ENCODE data around the gene CAMK2D. TPM values are rescaled to one million over a fixed set of nuclear protein-coding genes. Genes with fewer than 3 reads are reported as not detected.

The CAMK2D gene
- total RNA-seq, 1 experiment from 2014 or later = 9.0 TPM

DNA sequence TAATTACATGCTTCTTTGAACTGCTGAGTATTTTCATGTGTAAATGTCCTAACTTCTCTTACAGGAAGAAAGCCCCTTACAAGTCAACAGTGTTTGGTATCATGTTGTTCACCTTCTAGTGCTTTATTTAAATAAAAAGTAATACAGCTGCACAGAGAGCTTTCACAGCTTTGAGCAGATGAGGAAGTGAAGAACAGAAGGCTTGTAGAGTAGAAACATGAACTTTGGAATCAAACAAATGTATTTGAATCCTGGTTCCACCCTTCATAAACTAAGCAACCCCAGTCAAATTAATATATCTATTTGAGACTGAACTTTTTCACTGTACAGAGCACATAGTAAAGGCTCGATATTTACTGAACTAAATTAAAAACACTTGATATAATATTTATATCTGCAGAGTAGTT is 120.5 kb downstream of the CAMK2D start:
- Mint-ChIP-seq H3K4me3 (no peak overlapping the region), H3K36me3 (ENCODE audit: insufficient read depth in 1 of 3, low read depth in 3 of 3) (no peaks in the 10 kb centered on the region), H3K27ac (no peak overlapping the region), H3K4me1 (peaks cover 20 to 38% of the 10 kb centered on the region in 2 experiments), H3K9me3 (no peaks in the 10 kb centered on the region), H3K27me3 (ENCODE audit: low read depth) (no peaks in the 10 kb centered on the region)
- Histone ChIP-seq H3K9me3 (ENCODE audit: control insufficient read depth, low read depth, low read length) (no peaks in the 10 kb centered on the region), H4K20me1 (ENCODE audit: control insufficient read depth, insufficient read depth, insufficient read length) (no peaks in the 10 kb centered on the region), H2BK5ac (ENCODE audit: insufficient read length, low read length) (no peak overlapping the region), H3K14ac (ENCODE audit: insufficient read depth, low read length) (no peak overlapping the region), H2BK120ac (ENCODE audit: low read depth, low read length, poor library complexity, severe bottlenecking) (no peak overlapping the region), H3K4me1 (ENCODE audit: insufficient read depth, low read length) (peaks cover 5% of the 10 kb centered on the region; the same call in 1 of the 2 replicates), H2AFZ (ENCODE audit: low read length) (no peak overlapping the region), H3K4ac (ENCODE audit: low read depth, low read length) (no peak overlapping the region), H2BK12ac (ENCODE audit: insufficient read length, low read depth, low read length) (no peak overlapping the region), H3K4me2 (ENCODE audit: insufficient read depth, insufficient read length, low read length) (no peak overlapping the region), H2AK5ac (ENCODE audit: insufficient read length, low read length) (no peak overlapping the region), H3K79me2 (ENCODE audit: insufficient read depth, low read length) (no peaks in the 10 kb centered on the region), H3K27ac (ENCODE audit: insufficient read length, low read depth, low read length) (no peak overlapping the region), H3K56ac (ENCODE audit: insufficient read length, low read depth, low read length) (no peak overlapping the region), H4K8ac (replicated peaks; ENCODE audit: insufficient read length, low read depth, low read length) (no peak overlapping the region), H3K27me3 (ENCODE audit: insufficient read depth, low read length) (no peaks in the 10 kb centered on the region), H2BK15ac (ENCODE audit: low read depth, low read length) (no peak overlapping the region), H3K23ac (ENCODE audit: insufficient read length, low read depth, low read length) (no peak overlapping the region), H4K91ac (ENCODE audit: insufficient read length, low read depth, low read length) (no peak overlapping the region), H3K18ac (ENCODE audit: insufficient read length, low read depth, low read length) (no peak overlapping the region), H4K5ac (ENCODE audit: insufficient read length, low read depth, low read length) (no peak overlapping the region), H3T11ph (ENCODE audit: low read length) (no peak overlapping the region), H3K9ac (ENCODE audit: extremely low read depth, insufficient read length, low read length) (no peak overlapping the region), H3K23me2 (ENCODE audit: insufficient read length, low read depth, low read length, poor library complexity, severe bottlenecking) (no peaks in the 10 kb centered on the region), H3K79me1 (ENCODE audit: insufficient read depth, low read depth, low read length, poor library complexity, severe bottlenecking) (no peaks in the 10 kb centered on the region), H2BK20ac (ENCODE audit: low read depth, low read length, poor library complexity, severe bottlenecking) (no peak overlapping the region)
- TF ChIP-seq, protein P1, sequence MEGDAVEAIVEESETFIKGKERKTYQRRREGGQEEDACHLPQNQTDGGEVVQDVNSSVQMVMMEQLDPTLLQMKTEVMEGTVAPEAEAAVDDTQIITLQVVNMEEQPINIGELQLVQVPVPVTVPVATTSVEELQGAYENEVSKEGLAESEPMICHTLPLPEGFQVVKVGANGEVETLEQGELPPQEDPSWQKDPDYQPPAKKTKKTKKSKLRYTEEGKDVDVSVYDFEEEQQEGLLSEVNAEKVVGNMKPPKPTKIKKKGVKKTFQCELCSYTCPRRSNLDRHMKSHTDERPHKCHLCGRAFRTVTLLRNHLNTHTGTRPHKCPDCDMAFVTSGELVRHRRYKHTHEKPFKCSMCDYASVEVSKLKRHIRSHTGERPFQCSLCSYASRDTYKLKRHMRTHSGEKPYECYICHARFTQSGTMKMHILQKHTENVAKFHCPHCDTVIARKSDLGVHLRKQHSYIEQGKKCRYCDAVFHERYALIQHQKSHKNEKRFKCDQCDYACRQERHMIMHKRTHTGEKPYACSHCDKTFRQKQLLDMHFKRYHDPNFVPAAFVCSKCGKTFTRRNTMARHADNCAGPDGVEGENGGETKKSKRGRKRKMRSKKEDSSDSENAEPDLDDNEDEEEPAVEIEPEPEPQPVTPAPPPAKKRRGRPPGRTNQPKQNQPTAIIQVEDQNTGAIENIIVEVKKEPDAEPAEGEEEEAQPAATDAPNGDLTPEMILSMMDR (conservative IDR thresholded peaks at IDR 0.05) = no peak
- DNase-seq = no peak
- no CpG with 5 or more reads among the region's 1 CpG for WGBS (ENCODE audit: extremely low coverage, insufficient read length, low lambda C conversion rate)
